IPS-18c (cell line): ENCODE results near the gene SORBS1.

Experiments used
- H3K4me3 ChIP-seq: 2 replicates; pipeline ENCODE4 v1.7.0; 2013; ENCODE audit warnings: low read depth, mild to moderate bottlenecking, low read length, moderate library complexity; ENCODE audit not compliant: insufficient read depth
- H3K9me3 ChIP-seq: one replicate; pipeline ENCODE4 v1.6.1; 2013; ENCODE audit warnings: mild to moderate bottlenecking, low read length, moderate library complexity; ENCODE audit not compliant: control insufficient read depth, insufficient read depth

Gene SORBS1

GRCh38 chr10:95423164-95424005 lies 137.8 kb downstream of the SORBS1 start:
- no peak overlapping the region for H3K4me3 ChIP-seq

GRCh38 chr10:95422233-95422632 lies 138.9 kb downstream of the SORBS1 start:
- Histone ChIP-seq H3K9me3 (no peaks in the 10 kb centered on the region), H3K4me3 (no peak overlapping the region)

More at GRCh38 chr10:95423164-95424005, 137.8 kb downstream of the SORBS1 start:
- no peaks in the 10 kb centered on the region for H3K9me3 ChIP-seq

GRCh38 chr10:95421782-95422181 lies 139.4 kb downstream of the SORBS1 start:
- H3K4me3 ChIP-seq: no peak overlapping the region
- no peaks in the 10 kb centered on the region for H3K9me3 ChIP-seq

DNA sequence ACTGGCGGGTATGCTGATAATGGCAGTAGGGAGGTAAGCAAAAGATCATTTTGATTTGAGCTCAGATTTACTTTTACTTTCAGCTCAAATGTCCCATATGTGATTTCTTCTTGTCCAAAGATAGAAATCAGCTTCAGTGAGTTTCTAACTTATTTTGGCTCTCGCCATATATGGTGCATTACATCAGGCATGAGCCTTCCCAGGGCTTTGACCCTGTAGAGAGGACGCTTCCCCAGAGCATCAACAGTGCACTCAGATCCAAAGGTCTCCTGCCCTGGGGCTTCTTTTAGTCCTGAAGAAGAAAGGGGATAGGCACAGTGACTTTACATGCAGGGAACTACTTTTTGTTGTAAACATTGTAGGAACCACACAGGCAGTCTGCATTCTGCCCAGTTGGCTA lies 141.8 kb downstream of the SORBS1 start:
- H3K4me3 ChIP-seq: no peak overlapping the region
- H3K9me3 ChIP-seq: no peaks in the 10 kb centered on the region

- H3K9me3 ChIP-seq: no peaks in the 10 kb centered on the region
- no peak overlapping the region for H3K4me3 ChIP-seq
These were observed 144.2 kb downstream of the SORBS1 start for GRCh38 chr10:95416973-95417372.

DNA sequence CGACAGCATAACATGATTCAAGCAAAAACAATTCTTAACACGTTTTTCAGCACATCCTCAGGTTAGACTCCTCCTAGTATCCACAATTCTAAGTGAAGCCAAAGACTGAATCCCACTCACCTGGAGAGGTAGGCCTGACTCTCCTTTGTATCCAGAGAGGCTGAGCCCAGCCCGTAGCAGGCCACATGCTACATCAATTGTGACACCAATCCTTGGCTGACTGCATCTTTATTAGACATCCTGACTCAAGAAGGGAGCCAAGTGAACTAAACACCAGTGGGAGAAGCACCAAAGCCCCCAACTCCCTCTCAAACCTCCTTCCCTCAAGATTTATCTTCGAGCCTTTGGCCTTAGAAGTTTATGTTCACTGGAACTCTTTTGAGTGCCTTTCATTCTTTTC lies 144.9 kb downstream of the SORBS1 start:
- Histone ChIP-seq H3K4me3 (no peak overlapping the region), H3K9me3 (no peaks in the 10 kb centered on the region)

GRCh38 chr10:95415621-95416031 lies 145.5 kb downstream of the SORBS1 start:
- Histone ChIP-seq H3K4me3 (no peak overlapping the region), H3K9me3 (no peaks in the 10 kb centered on the region)

GRCh38 chr10:95414844-95415485 lies 146.2 kb downstream of the SORBS1 start:
- no peaks in the 10 kb centered on the region for H3K9me3 ChIP-seq
- H3K4me3 ChIP-seq: no peak overlapping the region

DNA sequence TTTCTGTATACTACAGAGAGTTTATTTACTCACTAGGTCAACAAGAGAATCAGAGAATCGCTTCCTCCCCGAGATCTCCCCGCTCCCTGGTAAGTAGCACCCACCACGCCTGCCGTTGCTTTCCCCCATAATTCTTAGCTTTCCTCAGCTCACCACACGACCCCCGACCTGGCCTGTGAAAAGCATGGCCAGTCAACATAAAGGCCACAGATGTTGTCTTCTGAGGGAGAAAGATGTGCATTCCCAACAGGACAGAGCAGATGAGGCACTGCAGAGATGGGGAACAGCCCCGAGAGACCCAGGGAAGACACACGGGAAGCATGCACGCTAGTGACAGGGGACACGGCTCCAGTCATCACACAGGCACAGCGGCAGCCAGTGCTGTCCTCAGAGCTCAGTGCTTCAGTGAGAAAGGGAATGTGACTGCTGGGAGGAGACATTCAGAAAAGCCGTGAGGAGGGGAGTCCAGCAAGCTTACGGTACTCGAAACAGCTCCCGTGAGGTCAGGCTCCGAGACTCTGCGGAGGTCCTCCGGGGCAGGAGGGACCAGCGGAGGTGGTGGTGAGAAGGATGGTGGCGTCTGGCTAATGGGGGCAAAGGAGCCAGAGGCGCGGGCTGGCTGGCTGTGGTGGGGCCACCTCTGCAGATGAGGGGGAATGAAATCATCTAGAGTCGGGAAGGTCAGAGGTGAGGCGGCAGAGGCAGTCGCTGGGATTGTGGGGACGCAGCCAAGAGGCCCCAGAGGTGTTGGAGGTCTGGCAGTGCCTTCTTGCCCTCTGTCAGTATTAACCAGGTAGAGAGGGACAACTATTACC lies 146.9 kb downstream of the SORBS1 start:
- Histone ChIP-seq H3K4me3 (no peak overlapping the region), H3K9me3 (no peaks in the 10 kb centered on the region)

GRCh38 chr10:95413588-95413987 lies 147.6 kb downstream of the SORBS1 start:
- no peak overlapping the region for H3K4me3 ChIP-seq
- no peaks in the 10 kb centered on the region for H3K9me3 ChIP-seq

- Histone ChIP-seq H3K9me3 (no peaks in the 10 kb centered on the region), H3K4me3 (no peak overlapping the region)
These were observed 149.5 kb downstream of the SORBS1 start for GRCh38 chr10:95411635-95412034.

GRCh38 chr10:95408983-95409873 lies 151.9 kb downstream of the SORBS1 start:
- no peaks in the 10 kb centered on the region for H3K9me3 ChIP-seq
- no peak overlapping the region for H3K4me3 ChIP-seq

DNA sequence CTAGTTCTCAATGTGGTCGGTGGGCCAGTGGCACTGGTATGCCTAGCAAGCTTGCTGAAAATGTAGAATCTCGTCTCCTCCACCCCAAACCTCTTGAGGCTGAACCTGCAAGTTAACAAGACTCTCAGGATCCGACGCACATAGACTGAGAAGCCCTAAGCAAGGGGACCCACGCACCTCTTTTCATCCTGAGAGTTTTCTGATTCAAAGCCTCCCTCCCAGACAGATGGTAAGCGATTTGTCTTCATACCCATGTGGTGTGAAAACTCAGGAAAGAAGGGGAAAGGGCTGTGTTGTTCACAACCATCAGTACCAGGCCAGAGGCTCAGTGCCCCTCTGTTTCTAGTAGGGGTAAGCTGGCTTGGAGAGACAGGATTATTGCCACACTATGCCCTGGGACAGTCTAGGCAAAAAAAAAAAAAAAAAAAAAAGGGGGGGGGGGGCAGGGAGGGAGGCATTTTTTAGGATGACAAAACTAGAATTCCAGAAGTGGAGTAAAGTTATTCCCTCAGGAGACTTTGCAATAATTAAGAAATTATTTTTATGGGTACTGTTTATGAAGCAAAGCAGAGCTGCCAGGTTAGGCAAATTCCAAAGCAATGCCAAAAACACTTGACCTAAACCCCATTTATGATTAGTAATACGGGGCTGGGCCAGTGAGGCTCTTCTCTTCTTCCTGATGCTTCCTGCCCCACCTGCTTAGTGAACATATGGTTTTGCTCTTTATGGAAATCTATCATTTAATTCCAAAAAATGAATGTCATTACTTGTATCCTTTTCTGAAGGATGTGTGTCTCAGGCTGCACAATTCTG lies 152.8 kb downstream of the SORBS1 start:
- H3K9me3 ChIP-seq: no peaks in the 10 kb centered on the region
- no peak overlapping the region for H3K4me3 ChIP-seq

DNA sequence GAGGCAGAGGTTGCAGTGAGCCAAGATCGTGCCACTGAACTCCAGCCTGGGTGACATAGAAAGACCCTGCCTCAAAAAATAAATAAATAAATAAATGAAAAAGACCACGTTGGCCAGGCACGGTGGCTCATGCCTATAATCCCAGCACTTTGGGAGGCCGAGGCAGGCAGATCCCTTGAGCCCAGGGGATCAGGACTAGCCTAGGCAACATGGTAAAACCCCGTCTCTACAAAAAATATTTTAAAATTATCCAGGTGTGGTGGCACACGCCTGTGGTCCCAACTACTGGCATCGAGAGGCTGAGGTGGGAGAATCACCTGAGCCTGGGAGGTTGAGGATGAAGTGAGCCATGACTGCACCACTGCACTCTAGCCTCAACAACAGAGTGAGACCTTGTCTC lies 153.6 kb downstream of the SORBS1 start:
- H3K4me3 ChIP-seq: no peak overlapping the region
- H3K9me3 ChIP-seq: no peaks in the 10 kb centered on the region

DNA sequence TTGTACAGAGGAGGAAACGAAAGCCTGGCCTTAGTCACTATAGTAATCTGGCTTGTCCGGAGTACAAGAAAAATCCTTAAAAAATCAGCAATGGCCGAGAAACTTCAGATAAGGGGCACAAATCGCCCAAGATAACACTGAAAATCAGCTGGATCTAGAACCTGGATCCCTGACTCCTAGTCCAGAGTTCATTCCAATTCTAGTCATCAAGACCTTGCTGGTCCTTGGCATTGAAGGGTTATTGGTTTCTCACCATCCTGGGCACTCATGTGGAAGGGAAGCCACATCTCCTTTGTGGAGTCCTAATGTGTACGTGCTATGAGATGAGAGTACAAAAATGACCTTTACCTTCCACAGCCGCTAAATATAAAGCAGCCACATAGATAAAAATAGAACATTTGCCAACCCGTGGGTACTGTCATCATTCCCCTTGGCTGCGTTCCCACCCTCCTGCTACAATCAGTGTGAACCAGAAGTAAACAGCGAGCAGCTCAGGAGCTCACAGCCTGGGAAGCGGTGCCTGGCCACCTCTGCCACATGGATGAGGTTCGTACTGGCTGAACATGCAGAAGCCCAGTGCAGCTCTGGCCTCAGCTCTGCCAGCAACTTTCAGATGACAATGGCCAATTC lies 154.4 kb downstream of the SORBS1 start:
- Histone ChIP-seq H3K4me3 (no peak overlapping the region), H3K9me3 (no peaks in the 10 kb centered on the region)

- no peak overlapping the region for H3K4me3 ChIP-seq
- no peaks in the 10 kb centered on the region for H3K9me3 ChIP-seq
These were observed 155.5 kb downstream of the SORBS1 start for GRCh38 chr10:95405655-95406054.
